ENCODE data around the gene HNMT. TPM values are rescaled to one million over a fixed set of nuclear protein-coding genes. Genes with fewer than 3 reads are reported as not detected.

Gene HNMT
- total and polyA plus RNA-seq, 2 experiments from 2014 or later, result 4.7 to 5.6 TPM

DNA sequence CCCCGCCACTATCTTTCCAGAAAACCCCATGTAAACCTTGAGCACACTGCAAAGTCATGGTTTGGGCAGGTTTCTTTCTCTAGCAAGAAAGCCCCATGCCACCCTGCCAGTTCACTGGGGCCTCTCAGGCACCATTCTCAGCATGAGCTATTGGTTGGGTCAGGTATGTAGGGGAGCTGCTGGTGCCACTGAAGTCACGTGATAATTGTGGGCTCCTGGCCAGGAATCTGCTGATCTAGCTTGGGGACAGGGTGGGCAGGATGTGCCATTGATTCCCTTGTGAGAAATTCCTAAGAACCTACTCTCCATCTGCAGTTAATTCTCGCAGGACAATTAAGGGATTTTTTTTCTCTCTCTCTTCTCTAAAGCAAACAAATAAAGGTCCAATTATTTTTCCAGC, 26.5 kb upstream of the HNMT start:
- H3K4me1 ChIP-seq (ENCODE audit: low read depth), result peaks cover 10% of the 10 kb centered on the region
- H3K4me3 ChIP-seq, result no peak overlapping the region
- no peaks in the 10 kb centered on the region for H3K9me3 ChIP-seq (ENCODE audit: low read depth)
- H3K27me3 ChIP-seq, result no peaks in the 10 kb centered on the region
- DNase-seq (ENCODE audit: low read depth in 1 of 2, low spot score in 1 of 2), result peak in 1 of 2 donors; percentile 20
- TF ChIP-seq, protein P1, sequence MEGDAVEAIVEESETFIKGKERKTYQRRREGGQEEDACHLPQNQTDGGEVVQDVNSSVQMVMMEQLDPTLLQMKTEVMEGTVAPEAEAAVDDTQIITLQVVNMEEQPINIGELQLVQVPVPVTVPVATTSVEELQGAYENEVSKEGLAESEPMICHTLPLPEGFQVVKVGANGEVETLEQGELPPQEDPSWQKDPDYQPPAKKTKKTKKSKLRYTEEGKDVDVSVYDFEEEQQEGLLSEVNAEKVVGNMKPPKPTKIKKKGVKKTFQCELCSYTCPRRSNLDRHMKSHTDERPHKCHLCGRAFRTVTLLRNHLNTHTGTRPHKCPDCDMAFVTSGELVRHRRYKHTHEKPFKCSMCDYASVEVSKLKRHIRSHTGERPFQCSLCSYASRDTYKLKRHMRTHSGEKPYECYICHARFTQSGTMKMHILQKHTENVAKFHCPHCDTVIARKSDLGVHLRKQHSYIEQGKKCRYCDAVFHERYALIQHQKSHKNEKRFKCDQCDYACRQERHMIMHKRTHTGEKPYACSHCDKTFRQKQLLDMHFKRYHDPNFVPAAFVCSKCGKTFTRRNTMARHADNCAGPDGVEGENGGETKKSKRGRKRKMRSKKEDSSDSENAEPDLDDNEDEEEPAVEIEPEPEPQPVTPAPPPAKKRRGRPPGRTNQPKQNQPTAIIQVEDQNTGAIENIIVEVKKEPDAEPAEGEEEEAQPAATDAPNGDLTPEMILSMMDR (IDR thresholded peaks at IDR 0.05; ENCODE audit: low read depth, low read length), result no peak
- H3K27ac ChIP-seq, result no peak overlapping the region
- no peaks in the 10 kb centered on the region for H3K36me3 ChIP-seq

DNA sequence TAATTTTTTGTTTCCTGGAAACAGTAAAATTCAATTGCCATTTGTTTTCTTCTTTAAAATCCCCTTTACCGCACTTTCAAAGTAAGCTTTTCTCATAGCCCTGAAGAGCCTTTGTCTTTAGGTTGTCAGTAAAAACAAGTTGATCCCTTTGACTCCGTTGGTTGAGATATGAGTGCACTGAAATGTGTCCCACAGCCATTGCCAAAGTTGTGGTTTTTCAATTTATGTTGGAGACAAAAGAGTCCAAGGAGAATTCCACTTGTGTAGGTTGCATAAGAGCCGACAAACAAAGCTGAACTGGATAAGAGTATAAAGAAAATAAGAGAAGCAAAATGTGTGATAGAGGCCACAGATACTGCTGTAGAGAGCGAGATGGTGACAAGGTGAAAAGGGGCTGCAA, 26.1 kb upstream of the HNMT start:
- Histone ChIP-seq H3K9me3 (ENCODE audit: low read depth) (no peaks in the 10 kb centered on the region), H3K36me3 (no peaks in the 10 kb centered on the region), H3K4me1 (ENCODE audit: low read depth) (peaks cover 10% of the 10 kb centered on the region), H3K27me3 (no peaks in the 10 kb centered on the region), H3K4me3 (no peak overlapping the region), H3K27ac (no peak overlapping the region)
- TF ChIP-seq, protein P1 (IDR thresholded peaks at IDR 0.05; ENCODE audit: low read depth, low read length), result no peak
- DNase-seq (ENCODE audit: low read depth in 1 of 2, low spot score in 1 of 2), result peak in 1 of 2 donors; percentile 91

DNA sequence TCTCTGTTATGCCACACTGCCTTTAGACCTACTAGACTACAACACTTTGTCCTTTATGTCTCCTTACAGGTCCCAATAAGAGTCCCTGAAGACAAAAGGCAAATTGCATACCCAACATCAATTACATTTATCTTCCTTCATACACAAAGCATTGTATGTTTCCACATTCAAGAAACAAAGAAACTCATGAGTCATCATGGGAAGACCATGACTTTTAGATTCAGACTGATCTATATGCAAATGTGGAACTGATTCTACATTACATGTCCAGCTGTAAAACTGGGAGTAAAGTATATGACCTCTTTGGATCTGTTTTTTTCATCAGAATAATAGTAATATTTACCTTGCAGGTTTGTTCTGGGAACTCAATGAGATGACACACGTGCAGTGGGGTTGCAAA, 25.2 kb upstream of the HNMT start:
- H3K4me1 ChIP-seq (ENCODE audit: low read depth), result peaks cover 10% of the 10 kb centered on the region
- H3K4me3 ChIP-seq, result no peak overlapping the region
- H3K9me3 ChIP-seq (ENCODE audit: low read depth), result no peaks in the 10 kb centered on the region
- no peaks in the 10 kb centered on the region for H3K27me3 ChIP-seq
- no peak overlapping the region for H3K27ac ChIP-seq
- no peaks in the 10 kb centered on the region for H3K36me3 ChIP-seq
- peak in 1 of 2 donors; percentile 35 for DNase-seq (ENCODE audit: low read depth in 1 of 2, low spot score in 1 of 2)
- TF ChIP-seq, protein P1 (IDR thresholded peaks at IDR 0.05; ENCODE audit: low read depth, low read length), result no peak

DNA sequence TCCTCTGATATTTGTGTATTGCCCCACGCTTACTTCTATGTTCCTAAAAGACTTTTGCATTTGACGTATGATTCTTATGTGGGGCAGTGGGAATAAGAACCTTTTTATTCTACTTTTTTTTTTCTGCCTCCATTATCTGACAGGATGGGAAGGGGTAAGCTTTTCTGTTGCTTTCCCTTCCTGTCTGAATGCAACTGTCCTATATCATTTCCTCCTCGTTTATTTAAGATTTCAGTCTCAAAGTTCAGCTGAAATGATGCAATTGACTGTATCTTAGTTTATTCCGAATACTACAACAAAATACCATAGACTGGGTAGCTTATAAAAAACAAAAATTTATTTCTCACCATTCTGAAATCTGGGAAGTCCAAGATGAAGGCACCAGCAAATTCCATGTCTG, 24.1 kb upstream of the HNMT start:
- H3K27me3 ChIP-seq, result no peaks in the 10 kb centered on the region
- no peak overlapping the region for H3K4me3 ChIP-seq
- no peak for DNase-seq (ENCODE audit: low read depth in 1 of 2, low spot score in 1 of 2)
- H3K9me3 ChIP-seq (ENCODE audit: low read depth), result no peaks in the 10 kb centered on the region
- TF ChIP-seq, protein P1 (IDR thresholded peaks at IDR 0.05; ENCODE audit: low read depth, low read length), result no peak
- H3K36me3 ChIP-seq, result no peaks in the 10 kb centered on the region
- no peak overlapping the region for H3K27ac ChIP-seq
- H3K4me1 ChIP-seq (ENCODE audit: low read depth), result peaks cover 10% of the 10 kb centered on the region

DNA sequence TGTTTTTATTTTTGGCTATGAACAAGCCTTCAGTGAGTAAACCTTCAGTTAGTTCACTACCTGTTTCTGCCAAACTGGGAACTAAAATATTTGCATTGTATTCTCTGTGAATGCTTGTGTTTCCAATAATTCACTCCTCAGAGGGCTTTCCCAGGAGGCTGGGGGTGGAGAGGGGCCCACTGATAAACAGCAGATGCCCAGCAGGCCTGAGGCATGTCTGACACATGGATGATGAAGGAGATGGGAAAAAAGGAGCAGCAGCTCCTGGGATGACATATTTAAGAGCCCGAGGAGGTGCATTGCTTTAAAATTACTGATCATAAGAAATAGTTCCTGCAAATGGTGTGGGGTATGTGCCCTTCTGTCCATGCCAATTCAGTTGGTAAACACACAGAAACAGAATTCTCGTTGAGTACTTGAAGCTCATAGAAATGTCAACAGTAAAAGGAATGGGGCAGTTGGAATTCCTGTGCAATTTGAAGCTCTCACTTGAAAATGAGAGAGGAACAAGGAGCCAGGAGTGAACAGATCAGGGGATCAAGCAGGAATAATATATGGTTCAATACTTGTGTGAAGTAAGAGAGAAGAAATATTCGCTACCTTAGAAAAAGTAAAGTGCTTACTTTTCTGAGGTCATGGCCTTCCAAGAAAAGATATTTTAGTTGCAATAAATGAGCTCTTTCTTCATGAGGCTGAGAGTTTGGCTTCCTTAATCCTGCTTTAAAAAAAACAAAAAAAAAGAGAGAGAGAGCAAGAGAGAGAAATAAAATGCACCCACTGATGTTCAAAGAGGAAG, 22.0 kb upstream of the HNMT start:
- no peaks in the 10 kb centered on the region for H3K9me3 ChIP-seq (ENCODE audit: low read depth)
- H3K27me3 ChIP-seq, result no peaks in the 10 kb centered on the region
- peak in 1 of 2 donors; percentile 33 for DNase-seq (ENCODE audit: low read depth in 1 of 2, low spot score in 1 of 2)
- TF ChIP-seq, protein P1 (IDR thresholded peaks at IDR 0.05; ENCODE audit: low read depth, low read length), result no peak
- peak overlapping the region; percentile 55 for H3K27ac ChIP-seq
- no peaks in the 10 kb centered on the region for H3K36me3 ChIP-seq
- H3K4me1 ChIP-seq (ENCODE audit: low read depth), result peaks cover 10% of the 10 kb centered on the region
- H3K4me3 ChIP-seq, result no peak overlapping the region

Measured in cardiac muscle cell (in vitro differentiated cells and primary cell).